Testis (tissue), 3 donors: ENCODE data around the gene TMEM39B. TPM values are rescaled to one million over a fixed set of nuclear protein-coding genes. Genes with fewer than 3 reads are reported as not detected.
"Not testable (repeated sequence)": the region's sequence is repeated elsewhere in the genome, so short reads cannot be mapped to it uniquely, and the experiment has no call there.

ENCODE experiments used
- DNase-seq: peaks from one replicate; pipeline ENCODE4 v3.0.0-alpha.2; 2019
- H3K27ac ChIP-seq, 2 donors: fragments of 200-600 bp; sonication (generic); one replicate each; pipeline ENCODE4 v1.5.1; 2019
- H3K27me3 ChIP-seq: fragments of 200-600 bp; sonication (generic); one replicate; pipeline ENCODE4 v1.5.1; 2019
- H3K36me3 ChIP-seq: fragments of 200-600 bp; sonication (generic); one replicate; pipeline ENCODE4 v1.5.1; 2017; ENCODE audit warnings: low read depth; ENCODE audit errors: missing control alignments
- H3K4me1 ChIP-seq: fragments of 200-600 bp; sonication (generic); one replicate; pipeline ENCODE4 v1.5.1; 2019
- H3K4me3 ChIP-seq, 2 donors: fragments of 200-600 bp; sonication (generic); one replicate each; pipeline ENCODE4 v1.5.1; 2017 to 2019
- H3K9me3 ChIP-seq: fragments of 200-600 bp; sonication (generic); one replicate; pipeline ENCODE4 v1.5.1; 2017
- POLR2A ChIP-seq: fragments of 450-650 bp; IDR thresholded peaks from one replicate; pipeline ENCODE4 v1.6.1; 2017; ENCODE audit warnings: antibody characterized with exemption, mild to moderate bottlenecking, moderate library complexity
- WGBS, 2 donors: methylation state at CpG; one replicate each; pipeline ENCODE4 v1.1.5; 2018; 5-methylcytosine and 5-hydroxymethylcytosine counted together
- intact Hi-C: fragments of 100-400 bp; cut with DNase I; formaldehyde crosslinking; loops from one replicate; pipeline ENCODE4 v1.15.1; 2023; ENCODE audit warnings: low total_unique reads
- polyA plus RNA-seq: library from polyadenylated mRNA; stranded (reverse); fragments of 350-450 nt; fragmentation: Illumina TruSeq; extraction: RNeasy Lipid Tissue Mini Kit (QIAGEN cat#74804); gene quantifications from one replicate; pipeline ENCODE4 v1.2.3, GENCODE V29; 2014; ENCODE audit warnings: low read depth, low replicate concordance; ENCODE audit not compliant: insufficient read depth
- total RNA-seq, 2 donors: library from RNA; depleted of rRNA; stranded (reverse); fragments of >200 nt; gene quantifications; one replicate each; pipeline ENCODE4 v1.2.3, GENCODE V29; 2016
- TF ChIP-seq, protein P1 (sequence below), 3 experiments: fragments of 450-650 bp in 2 of 3; fragments of 200-600 bp in 1 of 3; sonication (generic) in 1 of 3; IDR thresholded peaks; one replicate each; pipeline ENCODE4 v1.5.1; 2016 to 2019; ENCODE audit warnings: antibody characterized with exemption in 3 of 3, mild to moderate bottlenecking in 2 of 3, moderate library complexity in 1 of 3

TMEM39B gene
- total and polyA plus RNA-seq, 3 donors from 2014 or later: 15.7 to 24.0 (median 16.9) TPM

DNA sequence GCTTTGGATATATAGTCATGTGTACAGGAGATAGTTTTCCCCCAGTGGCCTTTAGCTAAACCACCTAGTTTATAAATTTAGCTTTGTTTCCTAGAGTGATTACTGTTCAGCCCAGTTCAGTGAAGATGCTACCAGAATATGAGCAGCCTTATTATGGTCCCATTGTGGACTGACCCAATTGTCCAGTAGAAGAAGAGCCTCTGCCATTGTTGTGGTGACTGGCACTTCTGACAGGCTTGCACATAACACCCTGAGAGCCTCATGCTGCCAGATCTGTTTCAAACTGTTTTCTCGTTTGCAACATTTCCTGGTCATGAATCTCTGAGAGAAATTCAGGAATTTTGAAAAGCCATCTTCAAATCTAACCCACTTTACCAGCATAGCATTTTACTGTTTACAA, 55.7 kb downstream of the TMEM39B start:
- no peak overlapping the region for H3K27ac ChIP-seq
- DNase-seq: no peak
- TF ChIP-seq, protein P1, sequence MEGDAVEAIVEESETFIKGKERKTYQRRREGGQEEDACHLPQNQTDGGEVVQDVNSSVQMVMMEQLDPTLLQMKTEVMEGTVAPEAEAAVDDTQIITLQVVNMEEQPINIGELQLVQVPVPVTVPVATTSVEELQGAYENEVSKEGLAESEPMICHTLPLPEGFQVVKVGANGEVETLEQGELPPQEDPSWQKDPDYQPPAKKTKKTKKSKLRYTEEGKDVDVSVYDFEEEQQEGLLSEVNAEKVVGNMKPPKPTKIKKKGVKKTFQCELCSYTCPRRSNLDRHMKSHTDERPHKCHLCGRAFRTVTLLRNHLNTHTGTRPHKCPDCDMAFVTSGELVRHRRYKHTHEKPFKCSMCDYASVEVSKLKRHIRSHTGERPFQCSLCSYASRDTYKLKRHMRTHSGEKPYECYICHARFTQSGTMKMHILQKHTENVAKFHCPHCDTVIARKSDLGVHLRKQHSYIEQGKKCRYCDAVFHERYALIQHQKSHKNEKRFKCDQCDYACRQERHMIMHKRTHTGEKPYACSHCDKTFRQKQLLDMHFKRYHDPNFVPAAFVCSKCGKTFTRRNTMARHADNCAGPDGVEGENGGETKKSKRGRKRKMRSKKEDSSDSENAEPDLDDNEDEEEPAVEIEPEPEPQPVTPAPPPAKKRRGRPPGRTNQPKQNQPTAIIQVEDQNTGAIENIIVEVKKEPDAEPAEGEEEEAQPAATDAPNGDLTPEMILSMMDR (IDR thresholded peaks at IDR 0.05): no peak
- no peak for TF ChIP-seq POLR2A
- WGBS, 2 donors: 44 to 48% methylated on average over 1 of the region's 1 CpG
- no peaks in the 10 kb centered on the region for H3K36me3 ChIP-seq
- H3K27me3 ChIP-seq: no peaks in the 10 kb centered on the region
- intact Hi-C loops: no loop called here
- no peak overlapping the region for H3K4me3 ChIP-seq
- H3K9me3 ChIP-seq: no peaks in the 10 kb centered on the region
- peaks cover 1% of the 10 kb centered on the region for H3K4me1 ChIP-seq

DNA sequence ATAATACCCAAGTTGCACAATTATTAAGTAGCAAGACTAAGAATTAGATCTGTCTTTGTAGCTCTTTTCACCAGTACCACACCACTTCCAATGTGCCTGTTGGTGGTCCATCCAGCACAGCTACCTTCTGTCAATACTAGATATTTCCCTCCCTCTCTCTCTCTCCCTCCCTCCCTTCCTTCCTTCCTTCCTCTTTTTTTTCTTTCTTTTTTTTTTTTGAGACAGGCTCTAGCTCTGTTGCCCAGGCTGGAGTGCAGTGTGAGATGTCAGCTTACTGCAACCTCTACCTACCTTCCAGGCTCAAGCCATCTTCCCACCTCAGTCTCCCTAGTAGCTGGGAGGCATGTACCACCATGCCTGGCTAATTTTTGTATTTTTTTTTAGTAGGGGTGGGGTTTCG, 56.2 kb downstream of the TMEM39B start:
- Histone ChIP-seq H3K27me3 (no peaks in the 10 kb centered on the region), H3K4me1 (peaks cover 5% of the 10 kb centered on the region), H3K27ac (no peak overlapping the region), H3K9me3 (no peaks in the 10 kb centered on the region), H3K4me3 (no peak overlapping the region), H3K36me3 (no peaks in the 10 kb centered on the region)
- TF ChIP-seq POLR2A: no peak
- TF ChIP-seq, protein P1 (IDR thresholded peaks at IDR 0.05): no peak
- WGBS, 2 donors: 90 to 97% methylated on average over 1 of the region's 1 CpG
- DNase-seq: no peak
- intact Hi-C loops: no loop called here

DNA sequence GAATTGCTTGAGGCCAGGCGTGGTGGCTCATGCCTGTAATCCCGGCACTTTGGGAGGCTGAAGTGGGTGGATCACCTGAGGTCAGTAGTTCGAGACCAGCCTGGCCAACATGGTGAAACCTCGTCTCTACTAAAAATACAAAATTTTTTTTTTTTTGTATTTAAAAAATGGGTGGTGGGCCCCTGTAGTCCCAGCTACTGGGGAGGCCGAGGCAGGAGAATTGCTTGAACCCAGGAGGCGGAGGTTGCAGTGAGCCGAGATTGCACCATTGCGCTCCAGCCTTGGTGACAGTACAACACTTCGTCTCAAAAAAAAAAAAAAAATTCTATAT, 61.2 kb downstream of the TMEM39B start:
- H3K4me3 ChIP-seq, DNase-seq, H3K36me3 ChIP-seq, H3K9me3 ChIP-seq, intact Hi-C loops, H3K4me1 ChIP-seq, H3K27me3 ChIP-seq: not testable (repeated sequence)
- peak overlapping the region in 1 of 2 donors; percentile 55 for H3K27ac ChIP-seq
- 94% methylated on average over 9 of the region's 9 CpGs for WGBS, 2 donors

DNA sequence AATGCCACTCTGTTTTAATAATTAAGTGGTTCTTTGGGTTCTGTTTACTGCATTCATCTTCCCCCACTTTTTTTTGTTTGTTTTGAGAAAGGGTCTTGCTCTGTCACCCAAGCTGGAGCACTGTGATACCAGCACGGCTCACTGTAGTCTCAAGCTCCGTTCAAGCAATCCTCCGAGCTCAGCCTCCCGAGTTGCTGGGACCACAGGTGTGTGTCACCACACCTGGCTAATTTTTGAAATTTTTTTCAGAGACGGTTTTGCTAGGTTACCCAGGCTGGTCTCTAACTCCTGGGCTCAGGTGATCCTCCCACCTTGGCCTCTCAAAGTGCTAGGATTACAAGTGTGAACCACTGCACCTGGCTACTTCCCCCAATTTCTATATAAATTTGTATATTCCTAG, 64.4 kb downstream of the TMEM39B start:
- DNase-seq: no peak
- peaks cover 5% of the 10 kb centered on the region for H3K4me1 ChIP-seq
- H3K27ac ChIP-seq: no peak overlapping the region
- WGBS, 2 donors: 90 to 92% methylated on average over 5 of the region's 5 CpGs
- no peak overlapping the region for H3K4me3 ChIP-seq
- H3K9me3 ChIP-seq: no peaks in the 10 kb centered on the region
- H3K36me3 ChIP-seq: no peaks in the 10 kb centered on the region
- no peak for TF ChIP-seq POLR2A
- TF ChIP-seq, protein P1 (IDR thresholded peaks at IDR 0.05): no peak
- intact Hi-C loops: no loop called here
- H3K27me3 ChIP-seq: no peaks in the 10 kb centered on the region

DNA sequence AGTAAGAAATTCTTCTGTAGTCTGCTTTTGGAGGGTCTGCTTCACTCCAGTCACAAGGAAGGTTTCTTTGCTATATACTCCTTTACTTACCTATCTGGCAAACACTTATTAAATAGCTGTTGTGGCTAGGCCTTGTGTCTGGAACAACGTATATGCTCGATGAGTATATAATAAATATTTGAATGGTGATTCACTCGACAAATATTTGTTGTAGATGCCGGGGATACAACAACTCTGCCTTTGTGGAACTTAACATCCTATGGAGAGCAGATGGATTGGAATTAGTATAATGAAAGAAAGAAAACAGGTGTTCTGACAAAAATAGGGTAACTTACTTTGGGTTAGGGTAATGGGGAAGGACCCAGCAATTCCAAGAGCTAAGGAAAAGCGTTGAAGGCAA, 66.2 kb downstream of the TMEM39B start:
- H3K9me3 ChIP-seq: no peaks in the 10 kb centered on the region
- no peaks in the 10 kb centered on the region for H3K4me1 ChIP-seq
- H3K36me3 ChIP-seq: no peaks in the 10 kb centered on the region
- TF ChIP-seq, protein P1 (IDR thresholded peaks at IDR 0.05): no peak
- no peak for TF ChIP-seq POLR2A
- H3K4me3 ChIP-seq: no peak overlapping the region
- intact Hi-C loops: no loop called here
- no peaks in the 10 kb centered on the region for H3K27me3 ChIP-seq
- no peak for DNase-seq
- H3K27ac ChIP-seq: no peak overlapping the region
- WGBS, 2 donors: 88 to 89% methylated on average over 5 of the region's 5 CpGs
